ENCODE data around the gene IER3.
"Not testable (repeated sequence)": the region's sequence is repeated elsewhere in the genome, so short reads cannot be mapped to it uniquely, and the experiment has no call there.

Gene IER3

DNA sequence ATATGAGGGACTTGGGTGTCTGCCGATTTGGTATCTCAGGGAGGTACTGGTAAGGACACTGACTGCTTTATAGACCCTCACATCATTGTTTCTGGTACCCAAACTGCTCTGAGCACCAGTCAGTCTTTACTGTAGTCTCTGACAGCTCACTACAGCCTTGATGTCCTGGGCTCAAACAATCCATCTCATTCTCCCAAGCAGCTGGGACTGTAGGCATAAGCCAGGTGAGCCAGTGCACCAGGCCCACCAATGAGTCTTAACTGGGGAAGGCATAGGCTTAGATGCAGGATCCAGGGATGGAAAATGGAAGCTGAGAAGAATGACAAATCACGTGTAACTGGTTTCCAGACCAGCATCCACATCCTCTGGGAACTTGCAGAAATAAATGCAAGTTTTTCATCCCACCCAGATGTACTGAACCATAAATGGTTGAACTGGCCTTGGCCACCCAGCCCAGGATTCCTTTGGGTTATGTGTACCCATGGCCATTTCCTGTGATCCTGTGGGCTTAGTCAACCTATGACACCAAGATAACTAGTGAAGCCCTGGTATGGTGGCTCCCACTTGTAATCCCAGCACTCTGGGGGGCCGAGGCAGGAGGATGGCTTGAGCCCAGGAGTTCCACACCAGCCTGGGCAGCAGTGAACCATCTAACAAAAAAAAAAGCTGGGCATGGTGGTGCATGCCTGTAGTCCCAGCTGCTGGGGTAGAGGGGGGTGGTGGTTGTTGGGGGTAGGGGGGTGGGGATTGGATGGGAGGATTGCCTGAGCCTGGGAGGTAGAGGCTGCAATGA lies 18.4 kb downstream of the IER3 start:
- no peak for DNase-seq (ENCODE audit: low read depth in 4 of 4, low spot score in 1 of 4)

DNA sequence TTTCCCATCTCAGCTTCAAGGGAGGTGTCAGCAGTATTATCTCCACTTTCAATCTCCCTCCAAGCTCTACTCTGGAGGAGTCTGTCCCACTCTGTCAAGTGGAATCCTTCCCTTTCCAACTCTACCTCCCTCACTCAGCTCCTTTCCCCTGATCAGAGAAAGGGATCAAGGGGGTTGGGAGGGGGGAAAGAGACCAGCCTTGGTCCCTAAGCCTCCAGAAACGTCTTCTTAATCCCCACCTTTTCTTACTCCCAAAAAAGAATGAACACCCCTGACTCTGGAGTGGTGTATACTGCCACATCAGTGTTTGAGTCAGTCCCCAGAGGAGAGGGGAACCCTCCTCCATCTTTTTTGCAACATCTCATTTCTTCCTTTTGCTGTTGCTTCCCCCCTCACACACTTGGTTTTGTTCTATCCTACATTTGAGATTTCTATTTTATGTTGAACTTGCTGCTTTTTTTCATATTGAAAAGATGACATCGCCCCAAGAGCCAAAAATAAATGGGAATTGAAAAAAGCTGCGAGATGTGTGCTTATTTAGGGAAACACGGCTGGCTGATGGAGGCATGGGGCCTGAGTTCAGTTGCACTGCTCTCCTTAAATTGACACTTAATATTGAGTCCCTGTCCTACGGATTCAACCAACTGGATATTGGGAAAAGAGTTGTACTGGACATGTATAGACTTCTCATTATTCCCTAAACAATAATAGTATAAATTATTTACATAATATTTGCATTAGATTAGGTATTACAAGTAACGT lies 19.3 kb downstream of the IER3 start:
- no peak for DNase-seq (ENCODE audit: low read depth in 4 of 4, low spot score in 1 of 4)

DNA sequence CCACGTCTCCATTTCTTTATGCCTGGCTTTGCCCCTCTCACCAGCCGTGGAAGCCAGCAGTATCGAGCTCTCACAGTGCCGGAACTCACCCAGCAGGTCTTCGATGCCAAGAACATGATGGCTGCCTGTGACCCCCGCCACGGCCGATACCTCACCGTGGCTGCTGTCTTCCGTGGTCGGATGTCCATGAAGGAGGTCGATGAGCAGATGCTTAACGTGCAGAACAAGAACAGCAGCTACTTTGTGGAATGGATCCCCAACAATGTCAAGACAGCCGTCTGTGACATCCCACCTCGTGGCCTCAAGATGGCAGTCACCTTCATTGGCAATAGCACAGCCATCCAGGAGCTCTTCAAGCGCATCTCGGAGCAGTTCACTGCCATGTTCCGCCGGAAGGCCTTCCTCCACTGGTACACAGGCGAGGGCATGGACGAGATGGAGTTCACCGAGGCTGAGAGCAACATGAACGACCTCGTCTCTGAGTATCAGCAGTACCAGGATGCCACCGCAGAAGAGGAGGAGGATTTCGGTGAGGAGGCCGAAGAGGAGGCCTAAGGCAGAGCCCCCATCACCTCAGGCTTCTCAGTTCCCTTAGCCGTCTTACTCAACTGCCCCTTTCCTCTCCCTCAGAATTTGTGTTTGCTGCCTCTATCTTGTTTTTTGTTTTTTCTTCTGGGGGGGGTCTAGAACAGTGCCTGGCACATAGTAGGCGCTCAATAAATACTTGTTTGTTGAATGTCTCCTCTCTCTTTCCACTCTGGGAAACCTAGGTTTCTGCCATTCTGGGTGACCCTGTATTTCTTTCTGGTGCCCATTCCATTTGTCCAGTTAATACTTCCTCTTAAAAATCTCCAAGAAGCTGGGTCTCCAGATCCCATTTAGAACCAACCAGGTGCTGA lies 20.3 kb downstream of the IER3 start:
- not testable (repeated sequence) for DNase-seq (ENCODE audit: low read depth in 4 of 4, low spot score in 1 of 4)

DNA sequence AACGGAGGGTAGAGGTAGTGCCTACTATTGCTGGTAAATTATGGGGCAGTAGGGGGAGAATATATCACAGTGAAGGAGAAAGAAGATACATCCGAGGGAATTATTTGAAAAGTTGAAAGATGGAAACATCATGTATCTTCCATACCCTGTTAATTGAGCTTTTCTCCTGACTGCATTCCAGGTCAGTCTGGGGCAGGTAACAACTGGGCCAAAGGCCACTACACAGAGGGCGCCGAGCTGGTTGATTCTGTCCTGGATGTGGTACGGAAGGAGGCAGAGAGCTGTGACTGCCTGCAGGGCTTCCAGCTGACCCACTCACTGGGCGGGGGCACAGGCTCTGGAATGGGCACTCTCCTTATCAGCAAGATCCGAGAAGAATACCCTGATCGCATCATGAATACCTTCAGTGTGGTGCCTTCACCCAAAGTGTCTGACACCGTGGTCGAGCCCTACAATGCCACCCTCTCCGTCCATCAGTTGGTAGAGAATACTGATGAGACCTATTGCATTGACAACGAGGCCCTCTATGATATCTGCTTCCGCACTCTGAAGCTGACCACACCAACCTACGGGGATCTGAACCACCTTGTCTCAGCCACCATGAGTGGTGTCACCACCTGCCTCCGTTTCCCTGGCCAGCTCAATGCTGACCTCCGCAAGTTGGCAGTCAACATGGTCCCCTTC lies 21.0 kb downstream of the IER3 start:
- not testable (repeated sequence) for DNase-seq (ENCODE audit: low read depth in 4 of 4, low spot score in 1 of 4)

DNA sequence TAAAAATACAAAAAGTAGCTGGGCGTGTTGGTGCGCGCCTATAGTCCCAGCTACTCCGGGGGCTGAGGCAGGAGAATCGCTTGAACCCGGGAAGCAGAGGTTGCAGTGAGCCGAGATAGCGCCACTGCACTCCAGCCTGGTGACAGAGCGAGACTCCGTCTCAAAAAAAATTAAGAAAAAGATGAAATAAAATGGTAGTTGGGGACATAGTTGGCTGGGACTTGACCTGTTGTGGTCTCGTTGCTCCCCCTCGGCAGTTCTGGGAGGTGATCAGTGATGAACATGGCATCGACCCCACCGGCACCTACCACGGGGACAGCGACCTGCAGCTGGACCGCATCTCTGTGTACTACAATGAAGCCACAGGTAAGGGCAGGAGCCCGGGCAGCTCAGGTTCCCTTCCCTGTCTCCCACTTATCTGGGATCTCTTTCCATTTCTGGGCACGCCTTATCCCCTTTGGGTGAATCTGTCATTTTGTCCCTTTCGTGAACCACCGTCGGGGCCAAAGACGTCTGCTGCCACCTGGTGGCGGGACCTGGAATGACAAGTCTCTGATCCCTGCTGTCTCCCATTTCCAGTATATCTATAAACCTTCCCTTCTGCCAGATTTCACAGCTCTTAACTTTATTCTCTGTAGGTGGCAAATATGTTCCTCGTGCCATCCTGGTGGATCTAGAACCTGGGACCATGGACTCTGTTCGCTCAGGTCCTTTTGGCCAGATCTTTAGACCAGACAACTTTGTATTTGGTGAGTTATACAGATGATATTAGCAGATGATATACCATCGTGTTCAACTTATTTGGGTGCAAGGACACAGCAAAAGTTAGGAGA lies 21.9 kb downstream of the IER3 start:
- DNase-seq (ENCODE audit: low read depth in 4 of 4, low spot score in 1 of 4), result peak in 3 of 4 experiments; percentile 74 to 88 (median 76)

DNA sequence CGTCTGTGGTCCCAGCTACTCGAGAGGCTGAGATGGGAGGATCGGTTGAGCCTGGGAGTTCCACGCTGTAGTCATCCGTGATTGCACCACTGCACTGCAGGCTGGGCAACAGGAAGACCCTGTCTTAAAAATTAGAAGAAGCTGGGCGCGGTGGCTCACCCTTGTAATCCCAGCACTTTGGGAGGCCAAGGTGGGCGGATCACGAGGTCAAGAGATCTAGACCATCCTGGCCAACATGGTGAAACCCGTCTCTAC lies 22.4 kb downstream of the IER3 start:
- not testable (repeated sequence) for DNase-seq (ENCODE audit: low read depth in 4 of 4, low spot score in 1 of 4)

DNA sequence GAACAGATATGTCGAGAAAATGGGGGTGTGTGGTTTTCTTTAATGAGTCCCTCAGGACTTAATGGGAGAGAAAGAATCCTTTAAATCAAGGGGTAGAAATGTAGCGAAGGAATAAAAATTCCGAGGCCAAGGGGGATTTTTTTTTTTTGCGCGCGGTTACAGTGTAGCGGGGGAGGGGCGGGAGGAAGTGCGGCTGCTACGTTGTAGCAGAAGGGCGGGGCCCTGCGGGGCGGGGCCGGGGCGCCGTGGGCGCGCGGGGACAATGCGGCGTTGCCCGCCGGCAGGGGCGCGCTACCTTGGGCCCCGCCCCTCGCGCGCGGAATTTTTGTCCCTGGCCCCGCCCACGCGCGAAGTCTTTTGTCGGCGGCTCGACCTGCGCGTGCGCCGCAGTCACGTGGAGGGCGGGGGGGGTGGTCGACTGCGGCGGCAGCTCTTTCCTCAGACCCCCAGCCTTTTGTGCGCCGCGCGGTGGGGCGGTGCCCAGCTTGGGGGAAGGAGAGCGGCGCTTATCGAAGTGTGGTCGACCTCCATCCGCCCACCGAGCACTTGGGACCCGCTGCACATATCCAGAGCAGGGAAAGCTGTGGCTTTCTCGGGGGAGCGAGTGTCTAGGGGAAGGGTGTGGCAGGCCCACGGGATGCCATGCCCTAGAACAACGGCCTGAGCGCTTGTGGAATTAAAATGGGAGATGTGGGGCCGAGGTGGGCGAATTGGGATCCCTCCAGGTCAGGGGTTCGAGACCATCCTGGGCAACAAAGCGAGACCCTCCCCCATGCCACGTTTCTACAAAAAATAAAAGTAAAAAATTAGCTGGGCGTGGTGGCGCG lies 22.9 kb downstream of the IER3 start:
- peak; percentile 93 to 98 (median 96) for DNase-seq (ENCODE audit: low read depth in 4 of 4, low spot score in 1 of 4)

DNA sequence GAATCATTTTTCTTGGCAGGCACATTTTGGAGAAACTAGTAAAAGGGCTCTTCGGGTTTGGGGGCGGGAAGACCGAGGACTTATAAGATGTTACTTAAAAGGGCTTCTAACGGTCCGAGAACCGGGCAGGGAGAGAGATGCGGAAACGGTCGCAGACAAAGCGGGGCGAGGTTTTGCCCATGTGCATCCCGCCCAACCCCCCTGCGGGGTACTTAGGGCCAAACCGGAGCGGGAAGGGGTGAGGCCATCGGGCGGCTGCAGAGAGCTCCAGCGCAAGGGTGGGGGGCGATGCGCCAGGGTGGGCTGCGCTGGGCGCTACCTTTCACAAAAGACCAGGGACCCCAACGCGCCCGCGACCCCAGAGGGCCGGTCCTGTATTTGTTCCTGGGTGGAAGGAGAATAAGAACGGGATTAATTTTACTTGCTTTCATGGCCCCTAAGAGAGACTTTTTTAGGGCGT lies 23.6 kb downstream of the IER3 start:
- peak in 2 of 4 experiments; percentile 40 to 53 for DNase-seq (ENCODE audit: low read depth in 4 of 4, low spot score in 1 of 4)

DNA sequence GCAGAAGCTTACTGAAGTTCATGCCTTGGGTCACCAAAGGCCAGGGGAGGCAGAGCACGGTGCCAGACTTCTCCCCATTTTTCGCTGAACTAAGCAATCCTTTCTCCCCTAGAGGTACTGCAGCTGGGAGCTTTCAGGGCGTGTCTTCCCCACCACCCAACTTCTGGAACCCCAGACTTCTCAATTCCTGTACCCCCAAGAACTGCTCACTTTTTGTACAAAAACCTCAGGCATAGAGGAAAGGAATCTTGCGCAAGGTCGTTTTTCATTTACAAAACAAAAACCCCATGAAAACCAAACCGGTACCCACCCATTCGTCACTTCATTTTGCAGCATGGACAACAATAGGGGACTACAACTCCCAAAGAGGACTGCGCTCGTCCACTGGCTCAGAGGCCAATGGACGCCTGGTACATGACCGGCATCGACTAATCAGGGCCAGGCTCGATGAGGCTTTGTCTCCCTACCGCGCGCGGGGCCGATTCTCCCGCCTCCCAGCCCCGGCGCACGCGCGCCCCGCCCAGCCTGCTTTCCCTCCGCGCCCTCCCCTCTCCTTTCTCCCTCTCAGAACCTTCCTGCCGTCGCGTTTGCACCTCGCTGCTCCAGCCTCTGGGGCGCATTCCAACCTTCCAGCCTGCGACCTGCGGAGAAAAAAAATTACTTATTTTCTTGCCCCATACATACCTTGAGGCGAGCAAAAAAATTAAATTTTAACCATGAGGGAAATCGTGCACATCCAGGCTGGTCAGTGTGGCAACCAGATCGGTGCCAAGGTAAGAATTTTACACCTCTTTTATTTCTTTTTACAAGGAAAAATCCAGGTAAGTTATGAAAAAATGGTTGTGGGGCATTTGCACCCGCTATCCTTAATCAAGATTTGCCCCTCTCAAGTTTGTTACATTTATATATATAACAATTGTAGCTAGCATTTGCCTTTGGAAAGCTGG lies 24.3 kb downstream of the IER3 start, which contains the start of gene TUBB:
Gene TUBB (plus strand): TSS at position 562 of the 947 bp plus-strand sequence. CDS start 155 bp downstream, at position 717.
- peak; percentile 83 to 92 (median 88) for DNase-seq (ENCODE audit: low read depth in 4 of 4, low spot score in 1 of 4)

DNA sequence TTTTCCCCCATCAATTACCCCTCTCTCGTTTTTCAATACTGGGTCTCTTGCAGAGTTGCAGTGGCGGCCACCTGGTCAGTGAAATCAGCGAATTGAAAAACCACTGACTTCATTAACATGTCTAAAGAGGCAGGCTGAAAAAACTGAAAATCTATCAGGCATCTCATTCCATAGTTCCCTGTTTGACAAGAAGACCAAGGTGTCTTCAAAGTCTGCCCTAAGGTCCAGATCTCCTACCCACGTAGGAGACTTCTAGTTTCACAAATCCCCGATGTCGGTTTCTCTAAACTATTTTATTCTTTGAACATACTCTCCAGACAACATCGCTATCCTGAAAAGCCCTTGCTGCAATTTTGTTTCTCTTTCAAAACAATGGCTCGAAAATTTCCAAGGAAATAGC lies 25.0 kb downstream of the IER3 start:
- no peak for DNase-seq (ENCODE audit: low read depth in 4 of 4, low spot score in 1 of 4)

DNA sequence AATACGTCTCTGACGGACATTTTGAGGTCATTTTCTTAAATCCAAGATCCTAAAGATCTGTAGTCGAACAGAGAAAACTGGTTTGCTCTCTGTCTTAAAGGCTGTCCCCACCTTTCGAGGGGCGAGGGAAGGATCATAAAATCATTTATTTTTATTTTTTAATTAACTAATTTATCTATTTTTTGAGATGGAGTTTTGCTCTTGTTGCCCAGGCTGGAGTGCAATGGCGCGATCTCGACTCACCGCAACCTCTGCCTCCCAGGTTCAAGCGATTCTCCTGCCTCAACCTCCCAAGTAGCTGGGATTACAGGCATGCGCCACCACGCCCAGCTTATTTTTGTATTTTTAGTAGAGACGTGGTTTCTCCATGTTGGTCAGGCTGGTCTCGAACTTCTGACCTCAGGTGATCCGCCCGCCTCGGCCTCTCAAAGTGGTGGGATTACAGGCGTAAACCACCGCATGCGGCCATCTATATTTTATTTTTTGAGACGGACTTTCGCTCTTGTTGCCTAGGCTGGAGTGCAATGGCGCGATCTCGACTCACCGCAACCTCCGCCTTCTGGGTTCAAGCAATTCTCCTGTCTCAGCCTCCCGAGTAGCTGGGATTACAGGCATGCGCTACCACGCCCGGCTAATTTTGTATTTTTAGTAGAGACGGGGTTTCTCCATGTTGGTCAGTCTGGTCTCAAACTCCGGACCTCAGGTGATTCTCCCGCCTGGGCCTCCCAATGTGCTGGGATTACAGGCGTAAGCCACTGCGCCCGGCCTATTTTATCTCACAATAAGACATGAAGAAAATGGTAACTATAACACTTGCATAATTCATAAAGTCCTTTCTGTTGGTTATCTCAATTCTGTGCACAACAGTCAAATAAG lies 26.3 kb downstream of the IER3 start:
- DNase-seq (ENCODE audit: low read depth in 4 of 4, low spot score in 1 of 4), result not testable (repeated sequence)

DNA sequence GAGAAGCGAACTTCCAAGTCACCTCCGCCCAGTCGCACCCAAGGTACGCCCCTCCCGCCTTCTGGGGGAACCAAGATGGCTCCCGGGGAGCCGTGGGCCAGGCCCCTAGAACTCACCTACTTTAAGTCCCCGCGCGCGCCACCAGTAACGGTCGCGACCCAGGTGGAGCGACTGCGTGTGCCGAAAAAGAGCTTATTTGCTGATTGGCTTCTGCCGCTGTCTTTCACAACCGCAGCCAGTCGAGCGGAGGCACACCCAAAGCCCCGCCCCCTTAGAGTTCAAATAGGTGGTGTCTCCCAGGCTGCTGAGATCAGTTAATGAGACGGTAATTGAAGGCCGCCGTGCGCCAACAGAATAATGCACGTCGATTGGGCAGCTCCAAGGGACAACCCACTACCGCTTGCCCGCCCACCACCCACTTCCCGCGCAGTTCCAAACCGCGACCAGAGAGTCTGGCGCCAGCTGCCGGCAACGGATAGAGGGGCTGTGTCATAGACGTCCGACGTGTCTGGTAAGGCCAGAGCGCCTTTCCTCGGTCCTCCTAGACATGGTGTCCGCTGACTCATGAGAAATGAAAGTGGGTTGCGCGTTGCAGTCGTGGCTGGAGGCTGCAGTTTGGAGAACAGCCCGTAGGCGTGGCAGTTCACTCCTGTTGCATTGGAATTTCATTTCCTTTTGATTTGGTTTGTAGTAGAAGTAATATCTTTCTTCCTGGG lies 27.1 kb downstream of the IER3 start, which contains the start of gene MDC1:
Gene MDC1 (minus strand): TSS at position 153 of the 716 bp plus-strand sequence. CDS start 2,106 bp downstream, outside the sequence.
- peak; percentile 89 to 98 (median 96) for DNase-seq (ENCODE audit: low read depth in 4 of 4, low spot score in 1 of 4)

DNA sequence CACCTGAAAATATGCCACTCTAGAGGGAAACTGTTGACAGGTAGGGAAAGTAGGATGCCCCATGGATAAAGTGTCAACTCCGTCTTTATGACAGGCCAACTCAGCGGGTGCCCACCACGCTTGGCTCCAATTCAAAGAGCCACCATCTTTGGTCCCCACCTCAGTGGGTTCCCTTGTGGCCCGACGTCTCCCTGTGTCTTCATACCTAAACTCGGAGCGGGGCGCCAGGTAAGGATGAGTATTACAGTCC lies 27.5 kb downstream of the IER3 start:
- no peak for DNase-seq (ENCODE audit: low read depth in 4 of 4, low spot score in 1 of 4)

DNA sequence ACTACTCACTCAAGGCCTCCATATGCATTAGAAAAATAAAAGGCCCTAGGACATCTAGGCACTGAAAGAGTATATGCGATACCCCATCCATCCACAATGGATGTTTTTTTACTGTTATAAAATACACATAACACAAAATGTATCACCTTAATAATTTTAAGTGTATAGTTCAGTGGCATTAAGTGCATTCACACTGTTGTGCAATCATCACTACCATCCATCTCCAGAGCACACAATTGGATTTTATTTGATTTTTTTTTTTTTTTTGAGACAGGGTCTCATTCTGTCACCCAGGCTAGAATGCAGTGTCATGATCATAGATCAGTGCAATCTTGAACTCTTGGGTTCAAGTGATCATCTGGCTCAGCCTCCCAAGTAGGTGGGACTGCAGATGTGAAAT lies 30.1 kb downstream of the IER3 start:
- no peak for DNase-seq (ENCODE audit: low read depth in 4 of 4, low spot score in 1 of 4)

DNA sequence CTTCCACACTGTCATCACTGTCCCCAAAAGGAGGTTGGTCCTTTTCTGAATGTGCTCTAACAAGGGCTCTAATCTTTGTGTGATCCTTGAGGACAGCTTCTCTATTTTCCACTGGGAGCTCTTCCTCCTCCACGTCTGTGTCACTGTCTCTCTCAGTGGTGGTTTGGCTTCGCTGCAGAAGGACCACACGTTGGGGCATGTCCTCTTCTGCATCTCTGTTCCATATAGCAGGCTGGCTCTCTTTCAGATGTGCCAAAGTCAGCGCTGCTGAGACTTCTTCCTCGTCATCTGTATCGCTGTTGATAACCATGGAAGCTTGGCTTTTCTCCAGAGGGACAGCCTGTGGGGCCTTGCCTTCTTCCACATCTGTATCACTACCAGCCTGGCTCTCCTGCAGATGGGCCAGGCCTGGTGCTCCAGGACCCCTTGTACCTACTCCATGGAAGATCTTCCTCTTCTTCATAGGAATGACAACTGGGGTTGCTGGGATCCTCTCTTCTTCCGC lies 31.9 kb downstream of the IER3 start:
- no peak for DNase-seq (ENCODE audit: low read depth in 4 of 4, low spot score in 1 of 4)

DNA sequence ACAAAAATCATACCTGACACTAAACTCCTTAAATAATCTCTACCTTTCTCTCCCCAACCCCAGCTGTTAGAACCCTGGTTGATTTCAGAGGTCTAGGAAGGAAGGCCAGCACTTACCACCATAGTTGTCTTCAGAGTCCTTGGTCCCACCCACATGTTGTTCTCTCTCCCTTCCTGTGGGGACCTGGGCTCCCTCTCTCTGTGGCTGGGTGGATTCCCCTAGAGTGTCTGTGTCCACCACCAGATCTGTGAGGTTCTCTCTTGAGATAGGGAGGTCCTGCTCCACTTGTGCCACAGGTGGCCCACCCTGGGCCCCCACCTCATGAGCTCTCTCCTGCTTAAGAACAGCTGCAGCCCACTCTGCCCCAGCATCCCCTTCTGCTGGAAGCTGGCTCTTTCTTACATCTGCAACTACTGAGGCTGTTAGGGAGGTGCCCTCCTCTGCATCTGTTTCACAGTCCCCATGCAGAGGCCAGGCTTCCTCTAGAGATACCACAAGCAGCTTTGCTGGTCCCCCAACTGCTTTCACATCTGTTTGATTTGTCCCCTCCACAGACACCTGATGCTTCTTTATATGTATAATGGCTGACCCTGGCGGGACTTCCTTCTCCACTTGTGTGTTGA lies 32.5 kb downstream of the IER3 start:
- DNase-seq (ENCODE audit: low read depth in 4 of 4, low spot score in 1 of 4), result no peak

Measured in stimulated activated CD4-positive, alpha-beta T cell treated with anti-CD3 and anti-CD28 coated beads, Interleukin-1b, Interleukin-23, amount 100 ng/mL, for 24 hours (primary cell).